ENCODE results near the gene ASB4. TPM values are rescaled to one million over a fixed set of nuclear protein-coding genes. Genes with fewer than 3 reads are reported as not detected.

ASB4 gene
- polyA plus RNA-seq, 1 experiment: not detected

GRCh38 chr7:95578299-95578855 is 92.6 kb downstream of the ASB4 start:
- H3K27me3 ChIP-seq (ENCODE audit: control insufficient read depth, insufficient read depth, low read length): no peaks in the 10 kb centered on the region
- ChIA-PET POLR2A (no interaction called here), CTCF (no interaction called here)
- TF ChIP-seq CTCF (IDR thresholded peaks at IDR 0.05; ENCODE audit: insufficient read depth, low read depth, low read length): no peak
- no peak overlapping the region for H3K4me3 ChIP-seq (ENCODE audit: low read depth, low read length)
- DNase-seq (ENCODE audit: low read depth): no peak
- H3K36me3 ChIP-seq (ENCODE audit: control insufficient read depth, insufficient read depth, low read length): no peaks in the 10 kb centered on the region

- DNase-seq (ENCODE audit: low read depth): no peak
- CTCF ChIA-PET: no interaction called here
- Histone ChIP-seq H3K4me3 (ENCODE audit: low read depth, low read length) (no peak overlapping the region), H3K27me3 (ENCODE audit: control insufficient read depth, insufficient read depth, low read length) (no peaks in the 10 kb centered on the region), H3K36me3 (ENCODE audit: control insufficient read depth, insufficient read depth, low read length) (no peaks in the 10 kb centered on the region)
- no peak for TF ChIP-seq CTCF (IDR thresholded peaks at IDR 0.05; ENCODE audit: insufficient read depth, low read depth, low read length)
- POLR2A ChIA-PET: no interaction called here
Observed at GRCh38 chr7:95579318-95579717, 93.6 kb downstream of the ASB4 start.

- Histone ChIP-seq H3K36me3 (ENCODE audit: control insufficient read depth, insufficient read depth, low read length) (no peaks in the 10 kb centered on the region), H3K27me3 (ENCODE audit: control insufficient read depth, insufficient read depth, low read length) (no peaks in the 10 kb centered on the region), H3K4me3 (ENCODE audit: low read depth, low read length) (no peak overlapping the region)
- ChIA-PET CTCF (interaction anchor here (0.9 kb wide), 1 partner anchor 37 kb away, joined by 3 read pairs; no protein-coding TSS in a partner anchor), POLR2A (no interaction called here)
- DNase-seq (ENCODE audit: low read depth): no peak
- no peak for TF ChIP-seq CTCF (IDR thresholded peaks at IDR 0.05; ENCODE audit: insufficient read depth, low read depth, low read length)
Observed at GRCh38 chr7:95581467-95581866, 95.7 kb downstream of the ASB4 start.

- no peak for DNase-seq (ENCODE audit: low read depth)
- Histone ChIP-seq H3K36me3 (ENCODE audit: control insufficient read depth, insufficient read depth, low read length) (no peaks in the 10 kb centered on the region), H3K27me3 (ENCODE audit: control insufficient read depth, insufficient read depth, low read length) (no peaks in the 10 kb centered on the region), H3K4me3 (ENCODE audit: low read depth, low read length) (no peak overlapping the region)
- no peak for TF ChIP-seq CTCF (IDR thresholded peaks at IDR 0.05; ENCODE audit: insufficient read depth, low read depth, low read length)
- POLR2A ChIA-PET: no interaction called here
- CTCF ChIA-PET: no interaction called here
Observed at GRCh38 chr7:95582578-95583293, 97.0 kb downstream of the ASB4 start.

- POLR2A ChIA-PET: no interaction called here
- no peaks in the 10 kb centered on the region for H3K27me3 ChIP-seq (ENCODE audit: control insufficient read depth, insufficient read depth, low read length)
- no peak for DNase-seq (ENCODE audit: low read depth)
- no peak overlapping the region for H3K4me3 ChIP-seq (ENCODE audit: low read depth, low read length)
- no peaks in the 10 kb centered on the region for H3K36me3 ChIP-seq (ENCODE audit: control insufficient read depth, insufficient read depth, low read length)
- TF ChIP-seq CTCF (IDR thresholded peaks at IDR 0.05; ENCODE audit: insufficient read depth, low read depth, low read length): no peak
- CTCF ChIA-PET: interaction anchor here (0.6 kb wide), 1 partner anchor 96 kb away, joined by 3 read pairs; no protein-coding TSS in a partner anchor
Observed at GRCh38 chr7:95583834-95584621, 98.3 kb downstream of the ASB4 start.

Data from BJ (cell line).